H1 (cell line): ENCODE data around the gene ENDOU. TPM values are rescaled to one million over a fixed set of nuclear protein-coding genes. Genes with fewer than 3 reads are reported as not detected.

Source experiments
- CTCF ChIA-PET: fragments of 300-600 bp; sonication (Branson Sonifier 250); formaldehyde crosslinking; loops from one replicate; lab custom pipeline; 2021; ENCODE audit not compliant: partially characterized antibody; lab: Charles Lee
- POLR2A ChIA-PET: fragments of 300-600 bp; sonication (Branson Sonifier 250); formaldehyde crosslinking; loops from one replicate; lab custom pipeline; 2021; ENCODE audit warnings: inconsistent platforms; ENCODE audit not compliant: partially characterized antibody; lab: Charles Lee
- DNase-seq, 2 experiments: peaks; one replicate each; pipeline versions ENCODE4 v3.0.0 to v3.0.0-alpha.2; 2010 to 2022; ENCODE audit warnings: low spot score in 2 of 2, low read depth in 1 of 2, mixed read lengths in 1 of 2
- FAIRE-seq: peaks from 2 replicates; lab custom pipeline; 2011; peaks lifted over from hg19 to GRCh38; lab: Jason Lieb, UNC
- H2AFZ ChIP-seq: 2 replicates; pipeline ENCODE4 v1.8.1; 2012; ENCODE audit warnings: low read length, inconsistent platforms
- H2AK5ac ChIP-seq: 2 replicates; pipeline ENCODE4 v1.6.1; 2013; ENCODE audit warnings: low read depth, low read length
- H2BK120ac ChIP-seq: replicated peaks from 2 replicates; pipeline ENCODE3; 2013; ENCODE audit warnings: low read depth, low read length, inconsistent platforms
- H2BK12ac ChIP-seq: 2 replicates; pipeline ENCODE4 v1.6.1; 2013; ENCODE audit warnings: low read depth, low read length
- H2BK15ac ChIP-seq: 2 replicates; pipeline ENCODE4 v1.6.1; 2013; ENCODE audit warnings: low read length
- H2BK20ac ChIP-seq: 2 replicates; pipeline ENCODE4 v1.6.1; 2013; ENCODE audit warnings: low read length
- H2BK5ac ChIP-seq: 2 replicates; pipeline ENCODE4 v1.6.1; 2013; ENCODE audit warnings: low read depth, low read length
- H3K14ac ChIP-seq: 2 replicates; pipeline ENCODE4 v1.6.1; 2013; ENCODE audit warnings: inconsistent platforms; ENCODE audit not compliant: insufficient read length
- H3K18ac ChIP-seq: 2 replicates; pipeline ENCODE4 v1.6.1; 2013; ENCODE audit warnings: low read length; ENCODE audit errors: extremely low read depth
- H3K23ac ChIP-seq: 2 replicates; pipeline ENCODE4 v1.6.1; 2013; ENCODE audit warnings: inconsistent platforms; ENCODE audit not compliant: insufficient read length
- H3K23me2 ChIP-seq: 2 replicates; pipeline ENCODE4 v1.6.1; 2013; ENCODE audit warnings: low read depth, low read length
- H3K27ac ChIP-seq: 2 replicates; pipeline ENCODE4 v1.6.1; 2011; ENCODE audit warnings: low read depth, low read length, inconsistent platforms
- H3K27me3 ChIP-seq, 4 experiments: replicated peaks in 1 of 4; 1 replicate in 1 of 4; 2 replicates in 3 of 4; pipeline versions ENCODE4 v1.6.1 to v1.8.1; 2011 to 2013; ENCODE audit warnings: low read length in 3 of 4, mild to moderate bottlenecking in 3 of 4, inconsistent platforms in 2 of 4, mixed read lengths in 2 of 4, moderate library complexity in 1 of 4; ENCODE audit not compliant: control insufficient read depth in 3 of 4, insufficient read depth in 3 of 4; ENCODE audit errors: extremely low read depth in 1 of 4
- H3K36me3 ChIP-seq, 4 experiments: 2 replicates each; pipeline versions ENCODE4 v1.6.1 to v1.8.1; 2011 to 2013; ENCODE audit warnings: mild to moderate bottlenecking in 4 of 4, low read length in 3 of 4, moderate library complexity in 2 of 4, control low read depth in 1 of 4, inconsistent platforms in 1 of 4; ENCODE audit not compliant: insufficient read depth in 4 of 4, control insufficient read depth in 2 of 4
- H3K4ac ChIP-seq: replicated peaks from 2 replicates; pipeline ENCODE3; 2013; ENCODE audit warnings: low read length, low read depth, mixed read lengths, inconsistent platforms; ENCODE audit not compliant: insufficient read length
- H3K4me1 ChIP-seq, 4 experiments: replicated peaks in 1 of 4; 1 replicate in 1 of 4; 2 replicates in 3 of 4; pipeline versions ENCODE4 v1.6.1 to v1.8.1; 2011 to 2013; ENCODE audit warnings: low read length in 3 of 4, inconsistent platforms in 2 of 4, mixed read lengths in 1 of 4; ENCODE audit not compliant: insufficient read depth in 4 of 4, control insufficient read depth in 3 of 4
- H3K4me2 ChIP-seq, 2 experiments: 2 replicates each; pipeline versions ENCODE4 v1.6.1 to v1.8.1; 2011 to 2013; ENCODE audit warnings: low read depth in 2 of 2, low read length in 2 of 2, control low read depth in 1 of 2, inconsistent platforms in 1 of 2, mild to moderate bottlenecking in 1 of 2; ENCODE audit not compliant: insufficient read depth in 1 of 2
- H3K4me3 ChIP-seq, 4 experiments: fragments of 200-600, 300-600 bp in 1 of 4; sonication (generic), shearing (Covaris generic), sonication (Bioruptor Twin) in 1 of 4; 2 replicates each; pipeline versions ENCODE4 v1.5.1 to v1.8.1; 2011 to 2016; ENCODE audit warnings: low read length in 4 of 4, low read depth in 3 of 4, control low read depth in 2 of 4, inconsistent platforms in 2 of 4, mild to moderate bottlenecking in 2 of 4, mixed read lengths in 1 of 4, moderate library complexity in 1 of 4; ENCODE audit not compliant: insufficient read depth in 2 of 4; ENCODE audit errors: extremely low read depth in 1 of 4
- H3K56ac ChIP-seq: replicated peaks from 2 replicates; pipeline ENCODE3; 2013; ENCODE audit warnings: low read depth, mild to moderate bottlenecking, mixed read lengths, low read length, inconsistent platforms; ENCODE audit not compliant: insufficient read length
- H3K79me1 ChIP-seq: 2 replicates; pipeline ENCODE4 v1.6.1; 2013; ENCODE audit warnings: low read depth, low read length, control low read depth
- H3K79me2 ChIP-seq, 2 experiments: 2 replicates each; pipeline versions ENCODE4 v1.6.1 to v1.8.1; 2012 to 2013; ENCODE audit warnings: low read length in 2 of 2, mild to moderate bottlenecking in 2 of 2, inconsistent platforms in 1 of 2; ENCODE audit not compliant: insufficient read depth in 2 of 2, control insufficient read depth in 1 of 2
- H3K9ac ChIP-seq, 4 experiments: replicated peaks in 1 of 4; 1 replicate in 1 of 4; 2 replicates in 3 of 4; pipeline versions ENCODE4 v1.6.1 to v1.8.1; 2011 to 2013; ENCODE audit warnings: low read depth in 3 of 4, low read length in 3 of 4, control low read depth in 2 of 4, mild to moderate bottlenecking in 2 of 4, moderate library complexity in 2 of 4, inconsistent platforms in 1 of 4; ENCODE audit errors: extremely low read depth in 1 of 4
- H3K9me3 ChIP-seq, 2 experiments: 2 replicates each; pipeline versions ENCODE4 v1.6.1 to v1.8.1; 2012 to 2013; ENCODE audit warnings: mild to moderate bottlenecking in 2 of 2, moderate library complexity in 2 of 2, control low read depth in 1 of 2, inconsistent platforms in 1 of 2, low read depth in 1 of 2, low read length in 1 of 2, mixed read lengths in 1 of 2; ENCODE audit not compliant: insufficient read depth in 2 of 2
- H4K20me1 ChIP-seq, 2 experiments: replicated peaks in 1 of 2; 2 replicates each; pipeline versions ENCODE3 to v1.8.1; 2011 to 2013; ENCODE audit warnings: inconsistent platforms in 2 of 2, low read length in 2 of 2, mild to moderate bottlenecking in 1 of 2; ENCODE audit not compliant: insufficient read depth in 2 of 2, control insufficient read depth in 1 of 2
- H4K5ac ChIP-seq: 2 replicates; pipeline ENCODE4 v1.6.1; 2013; ENCODE audit warnings: low read length, low read depth, mixed read lengths, inconsistent platforms; ENCODE audit not compliant: insufficient read length
- H4K8ac ChIP-seq: 2 replicates; pipeline ENCODE4 v1.8.0; 2013; ENCODE audit warnings: mild to moderate bottlenecking, moderate library complexity, low read length, inconsistent platforms; ENCODE audit not compliant: insufficient read depth; ENCODE audit errors: extremely low read depth
- H4K91ac ChIP-seq: replicated peaks from 2 replicates; pipeline ENCODE3; 2013; ENCODE audit warnings: low read length, mixed read lengths, inconsistent platforms; ENCODE audit not compliant: insufficient read length
- EP300 ChIP-seq, 2 experiments: IDR thresholded peaks; 1 replicate in 1 of 2; 2 replicates in 1 of 2; pipeline ENCODE4 v1.6.1; 2011 to 2012; ENCODE audit warnings: low read depth in 2 of 2, low read length in 2 of 2, mild to moderate bottlenecking in 2 of 2, borderline replicate concordance in 1 of 2, inconsistent platforms in 1 of 2, moderate library complexity in 1 of 2
- KDM1A ChIP-seq: fragments of 200-600, 300-600 bp; sonication (generic); IDR thresholded peaks from 2 replicates; pipeline ENCODE4 v1.7.1; 2016; ENCODE audit warnings: mild to moderate bottlenecking, low read length, borderline replicate concordance
- NANOG ChIP-seq: IDR thresholded peaks from 2 replicates; pipeline ENCODE4 v1.6.1; 2011; ENCODE audit warnings: low read length, low read depth, mild to moderate bottlenecking, inconsistent platforms; ENCODE audit not compliant: insufficient read depth, poor library complexity, severe bottlenecking
- SIRT6 ChIP-seq: IDR thresholded peaks from one replicate; pipeline ENCODE4 v1.7.1; 2012; ENCODE audit warnings: low read length, inconsistent platforms
- WGBS, 2 experiments: shearing (Covaris generic) in 1 of 2; methylation state at CpG; one replicate each; pipeline versions ENCODE4 v1.1.6 to v1.1.7; 2013 to 2015; ENCODE audit warnings: low lambda C conversion rate in 2 of 2, mixed read lengths in 2 of 2, inconsistent platforms in 1 of 2, low coverage in 1 of 2, missing lambda C conversion rate in 1 of 2; ENCODE audit not compliant: insufficient replicate concordance in 2 of 2, insufficient coverage in 1 of 2, insufficient read length in 1 of 2; ENCODE audit errors: extremely low coverage in 1 of 2, missing lambda C conversion rate in 1 of 2; 5-methylcytosine and 5-hydroxymethylcytosine counted together
- polyA plus RNA-seq, 7 experiments: library from polyadenylated mRNA; depleted of rRNA in 3 of 7; stranded (reverse) in 5 of 7; unstranded in 2 of 7; fragments of >200 nt in 5 of 7; fragments of 200-250 nt in 2 of 7; gene quantifications; 1 replicate in 5 of 7; 2 replicates in 1 of 7; 4 replicates in 1 of 7; pipeline versions ENCODE4 v1.2.1 to v1.2.3, GENCODE V29; 2011 to 2013; ENCODE audit warnings: missing spikeins in 2 of 7, mixed read lengths in 2 of 7
- total RNA-seq: library from RNA; stranded (reverse); fragmentation: NEBNext Ultra II Directional; extraction: Animal tissue kit (Norgen Biotek cat#: 25700); gene quantifications from 2 replicates; pipeline ENCODE4 v1.2.1, GENCODE V29; 2021

ENDOU gene
- total and polyA plus RNA-seq, 2 of the 8 experiments (the other 6 are each of a cell fraction or from before 2014, with no cell fraction given): not detected

GRCh38 chr12:47766502-47767215 lies 41.4 kb upstream of the ENDOU start:
- no peak overlapping the region for H2AK5ac ChIP-seq
- no peak overlapping the region for H3K23ac ChIP-seq
- no peak overlapping the region for H3K4me3 ChIP-seq
- no peak overlapping the region for H2BK5ac ChIP-seq
- no peak overlapping the region for H3K4ac ChIP-seq
- no peaks in the 10 kb centered on the region for H3K23me2 ChIP-seq
- H3K27me3 ChIP-seq: no peaks in the 10 kb centered on the region; a peak in 1 of 7 replicates
- H3K14ac ChIP-seq: no peak overlapping the region
- no peaks in the 10 kb centered on the region for H3K79me1 ChIP-seq
- no peak overlapping the region for H3K56ac ChIP-seq
- H3K9ac ChIP-seq: no peak overlapping the region
- H3K18ac ChIP-seq: no peak overlapping the region
- DNase-seq (no peak), FAIRE-seq (no peak)
- H4K8ac ChIP-seq: no peak overlapping the region
- H2BK20ac ChIP-seq: no peak overlapping the region
- H4K5ac ChIP-seq: no peak overlapping the region
- peaks cover 3 to 12% (median 7%) of the 10 kb centered on the region in 4 experiments; a peak in 5 of 7 replicates for H3K4me1 ChIP-seq
- H3K27ac ChIP-seq: no peak overlapping the region
- no peak overlapping the region for H2BK15ac ChIP-seq
- no peaks in the 10 kb centered on the region for H3K9me3 ChIP-seq
- H2BK120ac ChIP-seq: no peak overlapping the region
- no peak overlapping the region for H2AFZ ChIP-seq
- H3K36me3 ChIP-seq: no peaks in the 10 kb centered on the region
- POLR2A ChIA-PET: interaction anchor here (0.9 to 10.5 kb wide), 12 partner anchors 9 to 61 kb away, joined by 3 to 79 read pairs (median 4); partner anchors contain the start of genes ENDOU, RAPGEF3 and RPAP3
- TF ChIP-seq SIRT6: no peak
- TF ChIP-seq NANOG: no peak
- no peak for TF ChIP-seq EP300 (IDR thresholded peaks at IDR 0.05; ENCODE audit: borderline replicate concordance in 1 of 2, low read depth in 2 of 2, low read length in 2 of 2)
- no peak for TF ChIP-seq KDM1A
- H4K91ac ChIP-seq: no peak overlapping the region
- H3K4me2 ChIP-seq: no peak overlapping the region
- CTCF ChIA-PET: interaction anchor here (0.6 to 58.8 kb wide), 26 partner anchors 12 to 1174 kb away, joined by 3 to 2442 read pairs (median 3); partner anchors contain the start of genes ENDOU, HDAC7, RAPGEF3 and RPAP3
- 79% methylated on average over 4 of the region's 5 CpGs; no CpG with 5 or more reads in 1 of the 2 experiments for WGBS, 2 experiments
- H4K20me1 ChIP-seq: no peaks in the 10 kb centered on the region
- H3K79me2 ChIP-seq: no peaks in the 10 kb centered on the region
- H2BK12ac ChIP-seq: no peak overlapping the region
